ENCODE results near the gene SLC37A3.

GRCh38 chr7:140300243-140301136 lies 97.8 kb downstream of the SLC37A3 start:
- TF ChIP-seq EZH2 (IDR thresholded peaks at IDR 0.05; ENCODE audit: borderline replicate concordance, insufficient read depth, low read depth, low read length, poor library complexity, severe bottlenecking) = no peak
- TF ChIP-seq, protein P1, sequence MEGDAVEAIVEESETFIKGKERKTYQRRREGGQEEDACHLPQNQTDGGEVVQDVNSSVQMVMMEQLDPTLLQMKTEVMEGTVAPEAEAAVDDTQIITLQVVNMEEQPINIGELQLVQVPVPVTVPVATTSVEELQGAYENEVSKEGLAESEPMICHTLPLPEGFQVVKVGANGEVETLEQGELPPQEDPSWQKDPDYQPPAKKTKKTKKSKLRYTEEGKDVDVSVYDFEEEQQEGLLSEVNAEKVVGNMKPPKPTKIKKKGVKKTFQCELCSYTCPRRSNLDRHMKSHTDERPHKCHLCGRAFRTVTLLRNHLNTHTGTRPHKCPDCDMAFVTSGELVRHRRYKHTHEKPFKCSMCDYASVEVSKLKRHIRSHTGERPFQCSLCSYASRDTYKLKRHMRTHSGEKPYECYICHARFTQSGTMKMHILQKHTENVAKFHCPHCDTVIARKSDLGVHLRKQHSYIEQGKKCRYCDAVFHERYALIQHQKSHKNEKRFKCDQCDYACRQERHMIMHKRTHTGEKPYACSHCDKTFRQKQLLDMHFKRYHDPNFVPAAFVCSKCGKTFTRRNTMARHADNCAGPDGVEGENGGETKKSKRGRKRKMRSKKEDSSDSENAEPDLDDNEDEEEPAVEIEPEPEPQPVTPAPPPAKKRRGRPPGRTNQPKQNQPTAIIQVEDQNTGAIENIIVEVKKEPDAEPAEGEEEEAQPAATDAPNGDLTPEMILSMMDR (IDR thresholded peaks at IDR 0.05) = no peak

Measured in B cell (primary cell).